GM23248 (cell line): Measurements from ENCODE around the gene PRR12. TPM values are rescaled to one million over a fixed set of nuclear protein-coding genes. Genes with fewer than 3 reads are reported as not detected.

Experiments
- DNase-seq: peaks from one replicate; pipeline ENCODE4 v3.0.0-alpha.2; 2015
- H2AFZ ChIP-seq: fragments of 200-600 bp; sonication (generic); 2 replicates; pipeline ENCODE4 v1.6.1; 2016; ENCODE audit warnings: antibody characterized with exemption
- H3F3A ChIP-seq: fragments of 200-600 bp; sonication (generic); 2 replicates; pipeline ENCODE4 v1.6.1; 2016; ENCODE audit warnings: mild to moderate bottlenecking, antibody characterized with exemption, mixed run types; ENCODE audit not compliant: insufficient read depth
- H3K27ac ChIP-seq: fragments of 200-600 bp; sonication (generic); 2 replicates; pipeline ENCODE4 v1.5.1; 2016; ENCODE audit warnings: mild to moderate bottlenecking
- H3K27me3 ChIP-seq: fragments of 200-600 bp; sonication (generic); replicated peaks from 2 replicates; pipeline ENCODE4 v1.6.1; 2016; ENCODE audit warnings: mild to moderate bottlenecking; ENCODE audit not compliant: insufficient read depth
- H3K36me3 ChIP-seq: fragments of 200-600 bp; sonication (generic); 2 replicates; pipeline ENCODE4 v1.6.1; 2016; ENCODE audit warnings: low read depth, mild to moderate bottlenecking
- H3K4me1 ChIP-seq: fragments of 200-600 bp; sonication (generic); 2 replicates; pipeline ENCODE4 v1.6.1; 2016; ENCODE audit warnings: mild to moderate bottlenecking; ENCODE audit not compliant: insufficient read depth
- H3K4me2 ChIP-seq: fragments of 200-600 bp; sonication (generic); one replicate; pipeline ENCODE4 v1.6.1; 2016; ENCODE audit warnings: mild to moderate bottlenecking; ENCODE audit not compliant: unreplicated experiment
- H3K4me3 ChIP-seq: fragments of 200-600 bp; sonication (generic); 2 replicates; pipeline ENCODE4 v1.5.1; 2016; ENCODE audit warnings: mild to moderate bottlenecking
- H3K79me2 ChIP-seq: fragments of 200-600 bp; sonication (generic); 2 replicates; pipeline ENCODE4 v1.6.1; 2016; ENCODE audit warnings: mild to moderate bottlenecking; ENCODE audit not compliant: insufficient read depth
- H3K9ac ChIP-seq: fragments of 200-600 bp; sonication (generic); 2 replicates; pipeline ENCODE4 v1.6.1; 2016; ENCODE audit warnings: mild to moderate bottlenecking
- H3K9me2 ChIP-seq: fragments of 200-600 bp; sonication (generic); 2 replicates; pipeline ENCODE4 v1.6.1; 2016; ENCODE audit warnings: mixed run types, mild to moderate bottlenecking, moderate library complexity; ENCODE audit not compliant: insufficient read depth
- H3K9me3 ChIP-seq: fragments of 200-600 bp; sonication (generic); one replicate; pipeline ENCODE4 v1.6.1; 2017; ENCODE audit warnings: low read depth
- H4K20me1 ChIP-seq: fragments of 200-600 bp; sonication (generic); 2 replicates; pipeline ENCODE4 v1.6.0; 2016; ENCODE audit not compliant: insufficient read depth
- EZH2 ChIP-seq: fragments of 200-600 bp; sonication (generic); IDR thresholded peaks from 2 replicates; pipeline ENCODE4 v1.6.1; 2018; ENCODE audit warnings: antibody characterized with exemption, mild to moderate bottlenecking; ENCODE audit not compliant: insufficient read depth, poor library complexity, severe bottlenecking
- EZH2phosphoT487 ChIP-seq: fragments of 200-600 bp; sonication (generic); IDR thresholded peaks from 2 replicates; pipeline ENCODE4 v1.6.1; 2018; ENCODE audit warnings: antibody characterized with exemption, moderate library complexity, mild to moderate bottlenecking, low read depth; ENCODE audit not compliant: insufficient read depth
- WGBS, 2 experiments: methylation state at CpG; one replicate each; pipeline ENCODE4 v1.1.6; 2015 to 2017; ENCODE audit warnings: low lambda C conversion rate in 2 of 2, low coverage in 1 of 2; ENCODE audit errors: missing lambda C conversion rate in 2 of 2; 5-methylcytosine and 5-hydroxymethylcytosine counted together
- in situ Hi-C: fragments of 300-500 bp; cut with MboI; formaldehyde crosslinking; loops from 2 replicates; pipeline ENCODE4 v1.15.0; 2020
- polyA plus RNA-seq: library from polyadenylated mRNA; unstranded; fragments of >200 nt; fragmentation: Nextera tagmentation; extraction: Ambion mirVana; gene quantifications from 2 replicates; pipeline ENCODE4 v1.2.1, GENCODE V29; 2016
- total RNA-seq: library from RNA; depleted of rRNA; stranded (reverse); fragments of >200 nt; shearing (Covaris generic); gene quantifications from 2 replicates; pipeline ENCODE4 v1.2.3, GENCODE V29; 2014

The PRR12 gene
- total and polyA plus RNA-seq, 2 experiments from 2014 or later: 0.86 to 2.9 TPM

DNA sequence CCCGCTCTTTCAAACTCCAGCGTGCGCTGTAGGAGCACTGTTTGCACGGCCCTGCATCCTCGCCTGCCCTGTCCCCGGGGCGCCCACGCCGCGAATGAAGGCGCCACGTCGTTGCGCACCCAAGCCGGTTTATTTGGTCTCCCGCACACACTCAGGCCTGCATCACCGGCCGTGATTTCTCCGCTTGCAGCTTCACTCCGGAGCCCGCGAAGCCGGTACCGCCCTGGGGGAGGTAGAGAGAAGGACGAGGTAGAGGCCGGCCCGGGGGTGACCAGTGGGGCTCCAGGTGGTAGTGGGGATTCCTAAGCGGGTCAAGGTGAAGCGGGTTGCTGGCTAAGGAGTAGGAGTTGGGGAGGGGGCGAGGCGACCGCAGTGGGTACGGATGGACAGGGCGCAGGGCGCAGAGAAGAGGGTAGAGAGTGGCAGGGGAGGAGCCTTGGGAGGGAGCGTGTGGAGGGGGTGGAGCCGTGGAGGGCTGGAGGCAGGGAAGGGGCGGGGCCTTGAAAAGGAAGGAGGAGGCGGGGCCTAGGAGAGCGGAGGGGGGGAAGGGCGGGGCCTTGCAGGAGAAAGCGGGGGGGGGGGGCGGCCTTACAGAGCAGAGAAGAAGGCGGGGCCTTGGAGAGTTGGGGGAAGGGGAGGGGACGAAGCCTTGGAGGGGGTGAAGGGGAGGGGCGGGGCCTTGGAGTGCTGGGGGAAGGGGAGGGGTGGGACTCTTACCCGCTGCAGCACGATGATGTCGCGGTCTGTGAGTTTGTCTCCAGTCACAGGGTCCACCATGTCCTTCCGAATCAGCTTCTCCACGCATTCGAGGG, 35.2 kb upstream of the PRR12 start:
- no peak overlapping the region for H3K27ac ChIP-seq
- no peaks in the 10 kb centered on the region for H3K9me3 ChIP-seq
- no peaks in the 10 kb centered on the region for H3K9me2 ChIP-seq
- no peak overlapping the region for H2AFZ ChIP-seq
- H3K4me1 ChIP-seq: peaks cover 13% of the 10 kb centered on the region
- no peak overlapping the region for H3K9ac ChIP-seq
- peaks cover 30% of the 10 kb centered on the region for H3F3A ChIP-seq
- DNase-seq: peak; percentile 79
- no peak overlapping the region for H3K4me2 ChIP-seq
- H4K20me1 ChIP-seq: no peaks in the 10 kb centered on the region
- H3K4me3 ChIP-seq: no peak overlapping the region
- 0 out of 2 replicates have a peak, but pooled peaks cover 8% of the 10 kb centered on the region for H3K79me2 ChIP-seq
- peaks cover 19% of the 10 kb centered on the region; the same call in 1 of the 2 replicates for H3K36me3 ChIP-seq
- in situ Hi-C loops: no loop called here
- no peaks in the 10 kb centered on the region for H3K27me3 ChIP-seq
- no peak for TF ChIP-seq EZH2phosphoT487
- WGBS, 2 experiments: 81 to 96% methylated on average over 35 to 52 of the region's 53 CpGs

DNA sequence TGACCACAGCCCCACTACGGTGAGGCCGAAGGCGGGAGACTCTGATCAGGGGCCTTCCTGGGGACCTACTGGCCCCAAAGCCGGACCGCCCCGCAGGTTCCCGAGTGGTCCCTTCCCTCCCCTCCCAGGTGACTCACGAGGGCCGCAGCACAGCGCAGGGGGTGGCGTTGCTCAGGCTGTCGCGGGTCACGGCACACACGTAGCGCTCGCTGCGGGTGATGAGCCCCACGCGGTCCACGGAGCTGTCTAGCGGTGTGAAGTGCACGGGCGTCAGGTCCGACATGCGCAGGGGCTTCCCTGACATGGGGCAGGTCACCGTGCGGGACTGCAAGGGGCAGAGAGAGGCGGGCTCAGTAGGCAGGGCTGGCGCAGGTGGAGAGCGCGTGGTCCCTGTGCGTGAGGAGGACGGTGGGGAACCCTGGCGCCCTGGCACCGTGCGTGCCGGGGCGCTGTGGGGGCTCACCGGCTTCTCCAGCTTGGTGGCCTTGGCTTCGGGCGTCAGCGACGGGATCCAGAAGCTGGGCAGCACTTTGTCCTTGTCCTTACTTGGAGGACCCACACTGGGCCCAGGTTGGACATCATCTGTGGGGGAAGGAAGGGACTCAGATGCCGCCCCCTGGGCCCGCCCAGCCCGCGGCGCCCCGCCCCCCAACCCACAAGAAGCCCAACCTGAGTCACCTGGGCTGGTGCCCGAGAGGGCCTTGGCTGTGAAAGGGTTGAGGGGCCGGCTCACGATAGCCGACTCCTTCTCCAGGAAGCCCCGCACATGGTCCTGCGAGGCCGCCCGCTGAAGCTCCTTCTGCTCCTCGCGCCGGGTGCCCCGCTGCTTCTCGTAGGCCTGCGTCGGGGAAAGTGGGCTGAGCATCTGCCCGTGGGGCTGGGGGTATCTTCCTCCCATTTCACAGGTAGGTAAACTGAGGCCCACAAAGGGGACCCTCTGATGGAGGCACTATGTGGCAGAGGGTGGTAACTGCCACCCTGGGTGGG, 34.3 kb upstream of the PRR12 start:
- no peak overlapping the region for H3K4me3 ChIP-seq
- H2AFZ ChIP-seq: no peak overlapping the region
- 88% methylated on average over 44 to 61 of the region's 66 CpGs for WGBS, 2 experiments
- no peak for DNase-seq
- H3K4me2 ChIP-seq: no peak overlapping the region
- H3K9ac ChIP-seq: no peak overlapping the region
- in situ Hi-C loops: no loop called here
- no peaks in the 10 kb centered on the region for H3K9me2 ChIP-seq
- H3K79me2 ChIP-seq: peaks cover 16% of the 10 kb centered on the region
- no peaks in the 10 kb centered on the region for H4K20me1 ChIP-seq
- TF ChIP-seq EZH2phosphoT487: no peak
- no peak for TF ChIP-seq EZH2
- H3K36me3 ChIP-seq: peaks cover 19% of the 10 kb centered on the region; the same call in 1 of the 2 replicates
- H3F3A ChIP-seq: peaks cover 30% of the 10 kb centered on the region
- H3K27ac ChIP-seq: no peak overlapping the region
- no peaks in the 10 kb centered on the region for H3K9me3 ChIP-seq
- H3K27me3 ChIP-seq: no peaks in the 10 kb centered on the region
- peaks cover 13% of the 10 kb centered on the region for H3K4me1 ChIP-seq

DNA sequence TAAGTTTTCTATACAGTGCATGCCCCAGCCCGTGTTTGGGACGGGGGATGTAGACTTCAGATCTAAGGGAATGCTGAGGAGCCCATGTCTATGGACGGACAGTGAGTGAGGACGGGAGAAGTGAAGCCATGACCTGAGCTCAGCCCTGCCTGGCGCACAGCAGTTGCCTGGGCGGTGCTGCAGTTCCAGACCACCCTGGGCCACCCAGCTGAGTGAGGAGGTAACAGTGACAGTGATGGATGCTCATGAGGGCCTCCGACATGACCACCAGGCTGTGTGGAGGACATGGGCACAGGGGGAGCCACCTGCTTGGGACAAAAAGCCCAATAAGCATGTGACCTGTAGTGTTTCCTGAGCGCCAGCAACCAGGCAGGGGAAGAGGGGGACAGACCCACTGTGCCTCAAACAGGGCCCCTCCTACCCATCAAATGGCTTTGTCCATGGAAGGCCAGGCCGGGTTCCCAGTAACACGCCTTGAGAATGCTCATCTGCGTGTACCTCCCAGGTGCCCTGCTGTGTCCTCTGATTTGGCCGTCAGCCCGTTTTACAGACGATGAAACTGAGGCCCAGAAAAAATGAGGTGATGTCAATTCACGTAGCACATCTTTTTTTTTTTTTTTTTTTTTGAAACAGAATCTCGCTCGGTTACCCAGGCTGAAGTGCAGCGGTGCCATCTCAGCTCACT, 33.2 kb upstream of the PRR12 start:
- Histone ChIP-seq H3K9me3 (no peaks in the 10 kb centered on the region), H3F3A (peaks cover 26% of the 10 kb centered on the region), H3K4me3 (no peak overlapping the region), H3K4me2 (no peak overlapping the region), H3K27ac (no peak overlapping the region), H3K9me2 (no peaks in the 10 kb centered on the region), H4K20me1 (no peaks in the 10 kb centered on the region), H3K4me1 (peaks cover 13% of the 10 kb centered on the region), H3K36me3 (peaks cover 19% of the 10 kb centered on the region; the same call in 1 of the 2 replicates), H2AFZ (no peak overlapping the region), H3K9ac (no peak overlapping the region), H3K79me2 (peaks cover 27% of the 10 kb centered on the region), H3K27me3 (no peaks in the 10 kb centered on the region)
- in situ Hi-C loops: no loop called here
- 87 to 89% methylated on average over 18 of the region's 18 CpGs for WGBS, 2 experiments
- TF ChIP-seq EZH2phosphoT487: no peak
- TF ChIP-seq EZH2: no peak
- DNase-seq: no peak

DNA sequence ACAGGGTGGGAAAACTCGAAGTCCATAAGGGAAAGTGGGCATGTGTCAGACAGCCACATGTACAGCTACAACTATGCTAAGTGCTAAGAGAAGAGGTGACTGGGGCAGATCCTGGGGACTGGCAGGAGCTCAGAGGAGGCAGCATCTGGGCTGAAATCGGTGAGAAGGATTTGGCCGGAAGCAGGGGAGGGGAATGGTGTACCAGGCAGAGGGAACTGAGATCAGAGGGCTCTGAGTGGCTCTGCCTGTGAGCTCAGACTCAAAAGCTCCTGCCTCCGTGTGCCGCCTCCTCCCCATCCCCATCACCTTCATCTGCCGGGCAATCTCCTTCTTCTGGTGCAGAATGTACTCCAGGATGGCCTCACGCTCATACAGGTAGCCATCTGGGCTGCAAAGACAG, 32.4 kb upstream of the PRR12 start:
- no peak for DNase-seq
- 71 to 75% methylated on average over 7 of the region's 7 CpGs for WGBS, 2 experiments
- Histone ChIP-seq H3K4me1 (peaks cover 10% of the 10 kb centered on the region), H3K4me2 (no peak overlapping the region), H3K4me3 (no peak overlapping the region), H4K20me1 (no peaks in the 10 kb centered on the region), H2AFZ (no peak overlapping the region), H3F3A (peaks cover 21% of the 10 kb centered on the region), H3K9me2 (no peaks in the 10 kb centered on the region), H3K36me3 (peaks cover 19% of the 10 kb centered on the region; the same call in 1 of the 2 replicates), H3K27me3 (no peaks in the 10 kb centered on the region), H3K27ac (no peak overlapping the region), H3K9ac (no peak overlapping the region), H3K9me3 (no peaks in the 10 kb centered on the region), H3K79me2 (peaks cover 35% of the 10 kb centered on the region)
- TF ChIP-seq EZH2phosphoT487: no peak
- no peak for TF ChIP-seq EZH2
- in situ Hi-C loops: no loop called here
